GM19035 (cell line): Measurements from ENCODE around the gene SMYD4.

Experiments used
- ATAC-seq: cut with Tn5 transposase; IDR thresholded peaks from one replicate; pipeline ENCODE4 v1.9.1; 2021; ENCODE audit not compliant: unreplicated experiment

The SMYD4 gene

DNA sequence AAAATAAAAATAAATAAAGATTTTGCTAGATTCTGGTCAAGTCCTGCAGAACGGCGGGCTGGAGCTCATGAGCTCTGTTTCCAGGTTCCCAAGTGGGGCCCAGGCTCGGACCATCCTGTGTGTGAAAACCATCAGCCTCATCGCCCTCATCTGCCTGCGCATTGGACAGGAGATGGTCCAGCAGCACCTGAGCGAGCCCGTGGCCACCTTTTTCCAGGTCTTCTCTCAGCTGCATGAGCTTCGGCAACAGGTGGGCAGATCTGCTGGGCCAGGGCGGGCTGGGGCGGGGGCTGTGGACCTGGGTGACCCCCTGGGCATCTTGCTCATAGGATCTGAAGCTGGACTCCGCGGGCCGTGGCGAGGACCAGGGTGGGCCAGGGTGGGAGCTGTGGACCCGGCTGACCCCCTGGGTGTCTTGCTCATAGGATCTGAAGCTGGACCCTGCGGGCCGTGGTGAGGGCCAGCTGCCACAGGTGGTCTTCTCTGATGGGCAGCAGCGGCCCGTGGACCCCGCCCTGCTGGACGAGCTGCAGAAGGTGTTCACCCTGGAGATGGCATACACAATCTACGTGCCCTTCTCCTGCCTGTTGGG, 97.4 kb downstream of the SMYD4 start:
- no peak for ATAC-seq

DNA sequence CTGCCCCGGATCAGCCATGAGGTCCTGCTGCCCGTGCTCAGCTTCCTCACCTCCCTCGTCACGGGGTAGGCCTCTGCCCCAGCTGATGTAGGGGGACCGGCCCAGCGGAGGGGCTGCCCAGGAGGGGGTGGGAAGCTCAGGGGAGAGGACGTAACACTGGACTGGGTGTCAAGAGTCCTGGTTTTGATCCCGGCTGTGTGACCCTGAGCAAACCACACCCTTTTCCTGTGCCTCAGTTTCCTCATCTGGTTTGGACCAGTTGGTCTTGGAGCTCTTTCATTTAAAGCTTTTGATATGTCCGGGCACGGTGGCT, 98.6 kb downstream of the SMYD4 start:
- no peak for ATAC-seq

DNA sequence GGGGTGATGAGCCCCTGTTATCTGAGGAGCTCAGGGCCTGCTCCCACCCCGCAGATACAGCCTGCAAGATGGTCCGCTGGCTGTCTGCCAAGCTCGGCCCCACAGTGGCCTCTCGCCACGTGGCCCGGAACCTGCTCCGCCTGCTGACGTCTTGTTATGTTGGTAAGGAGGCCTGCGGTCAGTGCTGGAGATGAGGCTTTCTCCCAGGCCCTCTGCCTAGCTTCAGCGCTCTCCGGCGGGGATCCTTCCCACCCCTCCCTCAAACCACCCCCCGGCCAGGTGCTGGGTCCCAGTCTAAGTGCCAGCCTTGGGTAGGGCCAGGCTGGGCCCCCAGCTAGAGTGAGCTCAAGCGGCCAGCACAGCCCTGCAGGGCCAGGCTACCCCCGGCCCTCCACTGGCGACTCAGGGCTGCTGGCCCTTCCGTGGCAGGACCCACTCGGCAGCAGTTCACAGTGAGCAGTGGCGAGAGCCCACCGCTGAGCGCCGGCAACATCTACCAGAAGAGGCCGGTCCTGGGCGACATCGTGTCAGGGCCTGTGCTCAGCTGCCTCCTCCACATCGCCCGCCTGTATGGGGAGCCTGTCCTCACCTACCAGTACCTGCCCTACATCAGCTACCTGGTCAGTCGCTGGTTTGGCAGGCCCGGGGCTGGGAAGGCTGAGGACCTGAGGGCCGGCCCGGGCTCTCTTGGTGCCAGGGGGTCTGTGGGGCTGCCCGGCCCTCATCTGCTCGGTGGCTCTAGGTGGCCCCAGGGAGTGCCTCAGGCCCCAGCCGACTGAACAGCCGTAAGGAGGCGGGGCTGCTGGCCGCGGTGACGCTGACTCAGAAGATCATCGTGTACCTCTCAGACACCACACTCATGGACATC, 99.1 kb downstream of the SMYD4 start:
- ATAC-seq = no peak

DNA sequence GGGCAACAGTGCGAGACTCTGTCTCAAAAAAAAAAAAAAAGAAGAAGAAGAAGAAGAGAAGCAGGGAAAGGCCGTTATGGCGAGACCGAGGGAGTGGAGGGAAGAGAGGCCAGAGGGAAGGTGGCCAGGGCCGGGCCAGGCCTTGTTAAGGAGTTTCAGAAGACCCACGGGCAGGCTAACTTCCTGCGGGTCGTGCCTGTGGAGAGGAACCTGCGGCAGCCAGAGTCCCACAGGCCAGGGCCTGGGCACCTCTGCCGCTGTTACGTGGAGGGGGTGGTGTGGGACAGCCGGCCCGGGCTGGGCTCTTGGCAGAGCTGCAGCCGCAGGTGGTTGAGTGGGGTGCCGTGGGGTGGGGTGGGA, 99.8 kb downstream of the SMYD4 start:
- ATAC-seq = no peak
